Measurements from ENCODE around the gene THRA. TPM values are rescaled to one million over a fixed set of nuclear protein-coding genes. Genes with fewer than 3 reads are reported as not detected.

Gene THRA
- total and polyA plus RNA-seq, 2 experiments from 2014 or later = 58.1 to 87.0 TPM

DNA sequence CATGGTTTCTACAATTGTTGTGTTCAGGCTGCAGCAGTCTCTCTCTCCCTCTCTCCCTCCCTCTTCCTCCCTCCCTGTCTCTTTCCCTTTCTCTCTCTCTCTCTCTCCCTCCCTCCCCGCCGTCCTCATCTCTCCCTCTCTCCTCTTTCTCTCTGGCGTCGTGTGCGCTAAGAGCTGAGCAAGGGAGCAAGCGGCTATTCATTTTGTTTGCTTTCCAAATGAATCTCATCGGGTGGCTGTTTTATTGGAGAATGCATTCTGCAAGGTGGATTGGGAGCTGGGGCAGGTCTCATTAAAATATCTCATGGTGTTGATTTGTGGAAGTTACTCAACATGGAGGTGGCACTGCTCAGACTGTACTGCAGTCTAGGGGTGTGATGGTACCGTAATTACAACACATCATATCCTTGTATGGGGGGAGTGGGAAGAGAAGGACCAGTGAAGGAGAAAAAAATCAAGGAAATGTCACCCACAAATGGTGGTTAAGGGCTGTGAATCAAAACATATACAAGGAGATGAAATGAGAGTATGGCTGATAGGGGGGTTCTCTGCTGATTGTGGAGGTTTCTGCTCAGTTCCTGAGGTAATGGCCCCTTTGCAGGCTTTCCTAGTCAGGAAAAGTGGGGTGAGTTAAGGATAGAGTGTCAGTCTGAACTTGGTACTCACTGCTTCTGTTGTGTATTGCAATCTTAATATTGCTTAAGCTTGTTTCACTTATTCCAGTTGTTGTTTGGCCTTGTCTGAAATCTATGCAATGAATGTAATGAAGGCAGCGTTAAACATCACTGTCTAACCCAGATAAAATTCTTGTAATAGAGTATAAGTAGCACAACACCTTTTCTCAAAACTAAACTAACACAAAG lies 61.7 kb downstream of the THRA start:
- peaks cover 26% of the 10 kb centered on the region for H3K36me3 ChIP-seq
- peak overlapping the region; percentile 99 for H3K4me3 ChIP-seq
- peak; percentile 35 to 53 for DNase-seq (ENCODE audit: low read depth in 1 of 2, low spot score in 1 of 2)
- H3K27me3 ChIP-seq = no peaks in the 10 kb centered on the region
- peaks cover 9% of the 10 kb centered on the region for H3K4me1 ChIP-seq (ENCODE audit: low read depth)
- no peak for TF ChIP-seq CTCF (IDR thresholded peaks at IDR 0.05; ENCODE audit: low read depth, low read length)
- H3K9me3 ChIP-seq (ENCODE audit: low read depth) = no peaks in the 10 kb centered on the region
- H3K27ac ChIP-seq = peak overlapping the region; percentile 94

- Histone ChIP-seq H3K27me3 (no peaks in the 10 kb centered on the region), H3K36me3 (peaks cover 70% of the 10 kb centered on the region), H3K4me1 (ENCODE audit: low read depth) (peaks cover 8% of the 10 kb centered on the region), H3K4me3 (no peak overlapping the region), H3K9me3 (ENCODE audit: low read depth) (no peaks in the 10 kb centered on the region), H3K27ac (peak overlapping the region; percentile 28)
- DNase-seq (ENCODE audit: low read depth in 1 of 2, low spot score in 1 of 2) = no peak
- TF ChIP-seq CTCF (IDR thresholded peaks at IDR 0.05; ENCODE audit: low read depth, low read length) = no peak
These were observed 66.7 kb downstream of the THRA start for GRCh38 chr17:40129498-40129897.

DNA sequence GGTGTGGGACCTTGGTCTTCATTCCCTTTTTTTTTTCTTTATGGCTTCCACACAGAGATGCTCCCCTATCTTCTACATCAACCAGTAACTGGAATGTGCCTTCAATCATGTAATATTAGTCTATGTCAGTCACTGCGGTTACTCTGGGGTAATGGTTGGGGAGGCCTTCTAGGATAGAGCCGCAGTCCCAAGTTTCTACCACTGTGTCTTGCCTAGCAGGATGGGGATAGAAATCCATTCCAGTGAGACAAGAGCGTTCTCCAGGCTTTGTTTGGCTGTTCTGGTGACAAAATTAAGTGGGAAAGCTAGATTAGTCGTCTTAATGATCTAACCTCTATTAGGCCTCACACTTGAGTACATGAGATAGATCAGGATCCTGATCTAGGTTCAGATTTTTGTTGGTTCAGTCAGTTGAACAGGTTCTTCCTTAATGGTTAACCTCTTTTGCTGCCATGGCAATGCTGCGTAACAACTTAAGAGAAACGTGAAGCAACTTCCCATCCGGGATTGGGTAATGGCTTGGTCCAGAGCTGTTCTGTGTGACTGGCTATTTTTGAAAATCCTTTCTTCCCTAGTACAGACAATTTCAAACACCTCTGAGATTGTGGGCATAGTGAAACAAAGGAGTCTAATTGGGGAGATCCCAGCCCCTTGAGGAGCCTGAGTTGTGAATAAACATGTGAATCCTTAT lies 67.7 kb downstream of the THRA start:
- Histone ChIP-seq H3K9me3 (ENCODE audit: low read depth) (no peaks in the 10 kb centered on the region), H3K4me1 (ENCODE audit: low read depth) (no peaks in the 10 kb centered on the region), H3K4me3 (no peak overlapping the region), H3K36me3 (peaks cover 78% of the 10 kb centered on the region), H3K27ac (peak overlapping the region; percentile 17), H3K27me3 (no peaks in the 10 kb centered on the region)
- DNase-seq (ENCODE audit: low read depth in 1 of 2, low spot score in 1 of 2) = peak in 1 of 2 donors; percentile 30
- TF ChIP-seq CTCF (IDR thresholded peaks at IDR 0.05; ENCODE audit: low read depth, low read length) = no peak

DNA sequence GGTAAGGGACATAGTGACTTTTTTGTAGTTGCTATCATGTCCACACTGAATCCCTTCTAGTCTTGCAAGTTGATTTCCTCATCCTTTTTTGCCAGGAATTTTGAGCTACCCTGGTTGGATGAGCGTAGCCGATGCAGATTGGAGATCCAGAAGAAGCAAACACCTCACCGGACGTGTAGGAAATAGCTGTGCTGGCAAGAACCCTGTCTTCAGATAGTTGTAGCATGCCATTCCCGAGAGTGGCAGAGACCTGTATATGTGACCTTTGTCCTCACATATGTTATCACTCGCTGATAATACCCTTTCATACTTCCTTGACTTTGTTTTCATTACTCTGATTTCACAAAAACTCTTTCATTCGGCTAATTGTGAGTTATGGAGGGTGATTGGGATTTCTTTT lies 71.4 kb downstream of the THRA start:
- DNase-seq (ENCODE audit: low read depth in 1 of 2, low spot score in 1 of 2) = no peak
- no peaks in the 10 kb centered on the region for H3K9me3 ChIP-seq (ENCODE audit: low read depth)
- TF ChIP-seq CTCF (IDR thresholded peaks at IDR 0.05; ENCODE audit: low read depth, low read length) = no peak
- peaks cover 1% of the 10 kb centered on the region for H3K4me1 ChIP-seq (ENCODE audit: low read depth)
- H3K4me3 ChIP-seq = no peak overlapping the region
- H3K27me3 ChIP-seq = no peaks in the 10 kb centered on the region
- peak overlapping the region; percentile 14 for H3K27ac ChIP-seq
- peaks cover 62% of the 10 kb centered on the region for H3K36me3 ChIP-seq

DNA sequence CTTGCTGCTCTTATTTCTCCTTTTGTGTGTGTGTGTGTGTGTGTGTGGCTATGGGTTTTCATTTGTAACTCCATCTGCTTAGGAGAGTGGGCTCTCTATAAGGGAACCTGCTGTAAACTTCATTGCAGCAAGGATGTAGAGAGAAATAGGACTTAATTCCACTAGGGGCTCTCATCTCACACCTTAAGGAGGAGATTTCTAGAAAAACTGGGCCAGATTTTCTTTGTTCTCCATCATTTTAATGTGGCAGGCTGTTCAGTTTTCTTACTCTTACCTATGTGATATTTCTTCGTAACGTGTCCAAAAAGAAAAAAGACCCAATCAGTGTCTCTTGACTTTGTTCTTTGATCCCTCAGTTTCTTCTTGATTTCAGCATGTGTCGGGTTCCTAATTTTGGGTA lies 73.1 kb downstream of the THRA start:
- H3K9me3 ChIP-seq (ENCODE audit: low read depth) = no peaks in the 10 kb centered on the region
- peak overlapping the region; percentile 14 for H3K27ac ChIP-seq
- no peak for DNase-seq (ENCODE audit: low read depth in 1 of 2, low spot score in 1 of 2)
- no peak for TF ChIP-seq CTCF (IDR thresholded peaks at IDR 0.05; ENCODE audit: low read depth, low read length)
- no peaks in the 10 kb centered on the region for H3K27me3 ChIP-seq
- peaks cover 49% of the 10 kb centered on the region for H3K36me3 ChIP-seq
- H3K4me3 ChIP-seq = no peak overlapping the region
- H3K4me1 ChIP-seq (ENCODE audit: low read depth) = peaks cover 6% of the 10 kb centered on the region
